Measurements from ENCODE around the gene HIF3A. TPM values are rescaled to one million over a fixed set of nuclear protein-coding genes. Genes with fewer than 3 reads are reported as not detected.

Gene HIF3A
- total RNA-seq, 1 experiment from 2014 or later, result 5.2 TPM

DNA sequence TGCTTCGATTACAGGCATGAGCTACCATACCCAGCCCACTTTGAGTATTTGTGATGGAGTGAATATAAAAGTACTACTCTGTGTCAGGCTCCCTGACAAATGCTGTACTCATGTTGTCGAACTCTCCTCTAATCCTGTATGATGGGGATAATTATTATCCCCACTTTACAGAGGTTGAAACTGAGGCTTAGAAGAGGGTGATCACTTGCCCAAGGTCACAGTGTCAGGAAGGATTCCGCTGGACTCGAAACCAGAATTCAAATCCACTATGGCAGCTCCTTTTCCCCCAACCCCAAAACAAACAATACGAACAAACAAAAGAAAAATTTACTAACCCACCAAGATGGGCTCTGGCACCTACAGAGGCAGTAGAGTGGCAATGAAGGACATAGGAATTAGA is 48.3 kb downstream of the HIF3A start:
- H3K9me3 ChIP-seq, result no peaks in the 10 kb centered on the region
- no peaks in the 10 kb centered on the region for H3K27me3 ChIP-seq (replicated peaks; ENCODE audit: control insufficient read depth, insufficient read depth, low read length)
- H3K27ac Mint-ChIP-seq (ENCODE audit: unreplicated experiment), result peak overlapping the region; percentile 78
- no peaks in the 10 kb centered on the region for H3K36me3 ChIP-seq (ENCODE audit: control insufficient read depth, insufficient read depth, low read length)
- ChIA-PET CTCF (no interaction called here), POLR2A (no interaction called here)
- peaks cover 3% of the 10 kb centered on the region for H3K27me3 Mint-ChIP-seq (ENCODE audit: insufficient read depth, unreplicated experiment)
- BruUV-seq (replicated peaks), result no TSS peak
- peaks cover 4% of the 10 kb centered on the region; the same call in 1 of the 2 replicates for H3K4me1 ChIP-seq
- DNase-seq, result no peak
- intact Hi-C loops (cut with micrococcal nuclease; ENCODE audit: unreplicated experiment), result no loop called here
- peaks cover 17% of the 10 kb centered on the region for H3K36me3 Mint-ChIP-seq (ENCODE audit: insufficient read depth, unreplicated experiment)
- no peaks in the 10 kb centered on the region for H3K9me3 Mint-ChIP-seq (ENCODE audit: unreplicated experiment)
- H3K4me3 Mint-ChIP-seq (ENCODE audit: unreplicated experiment), result peak overlapping the region; percentile 92
- peaks cover 28% of the 10 kb centered on the region for H3K4me1 Mint-ChIP-seq (ENCODE audit: low read depth, unreplicated experiment)
- TF ChIP-seq CTCF (IDR thresholded peaks at IDR 0.05; ENCODE audit: insufficient read depth in 1 of 2, low read depth in 1 of 2, low read length in 1 of 2, severe bottlenecking in 1 of 2, unreplicated experiment in 1 of 2), result no peak
- H3K4me3 ChIP-seq (ENCODE audit: low read depth, low read length), result no peak overlapping the region

GRCh38 chr19:46346821-46347571 is 50.2 kb downstream of the HIF3A start, which contains the start of gene PPP5C:
TSS of gene PPP5C (plus strand) at chr19:46347087. CDS start at chr19:46347097, 10 bp downstream.
- H3K27me3 ChIP-seq (replicated peaks; ENCODE audit: control insufficient read depth, insufficient read depth, low read length), result no peaks in the 10 kb centered on the region
- Mint-ChIP-seq H3K27me3 (ENCODE audit: insufficient read depth, unreplicated experiment) (peaks cover 3% of the 10 kb centered on the region), H3K27ac (ENCODE audit: unreplicated experiment) (peak within 1 kb of the TSS; percentile 78), H3K4me3 (ENCODE audit: unreplicated experiment) (peak within 1 kb of the TSS; percentile 92), H3K4me1 (ENCODE audit: low read depth, unreplicated experiment) (peaks cover 28% of the 10 kb centered on the region), H3K36me3 (ENCODE audit: insufficient read depth, unreplicated experiment) (peaks cover 17% of the 10 kb centered on the region), H3K9me3 (ENCODE audit: unreplicated experiment) (no peaks in the 10 kb centered on the region)
- no TSS peak for BruUV-seq (replicated peaks)
- POLR2A ChIA-PET, result no interaction called here
- intact Hi-C loops (cut with micrococcal nuclease; ENCODE audit: unreplicated experiment), result loop anchor here (2.0 kb wide), 2 partner anchors 42 to 66 kb away; no protein-coding TSS in a partner anchor
- peak within 1 kb of the TSS; percentile 70 for H3K4me3 ChIP-seq (ENCODE audit: low read depth, low read length)
- CTCF ChIA-PET, result interaction anchor here (0.6 to 1.4 kb wide), 7 partner anchors 8 to 541 kb away, joined by 3 to 10 read pairs (median 4); partner anchors contain the start of gene DACT3
- TF ChIP-seq CTCF (IDR thresholded peaks at IDR 0.05; ENCODE audit: insufficient read depth in 1 of 2, low read depth in 1 of 2, low read length in 1 of 2, severe bottlenecking in 1 of 2, unreplicated experiment in 1 of 2), result peak; percentile 79 to 95
- H3K36me3 ChIP-seq (ENCODE audit: control insufficient read depth, insufficient read depth, low read length), result no peaks in the 10 kb centered on the region
- peak; percentile 96 to 97 for DNase-seq
- H3K9me3 ChIP-seq, result no peaks in the 10 kb centered on the region
- peaks cover 4% of the 10 kb centered on the region; the same call in 1 of the 2 replicates for H3K4me1 ChIP-seq

DNA sequence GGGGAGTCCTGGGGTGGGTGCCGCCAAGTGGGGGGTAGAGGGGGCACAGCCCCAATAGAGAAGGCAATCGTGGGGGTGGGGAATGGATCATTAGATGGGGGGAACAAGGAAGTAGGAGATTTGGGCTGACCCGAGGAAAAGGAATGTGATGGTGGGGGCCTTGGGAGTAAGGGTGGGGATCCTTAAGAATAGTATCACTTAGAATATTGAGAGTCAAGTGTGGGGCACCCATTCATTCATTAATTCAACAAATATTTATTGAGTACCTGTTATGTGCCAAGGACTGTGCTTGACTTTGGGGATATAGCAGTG is 50.7 kb downstream of the HIF3A start:
- Mint-ChIP-seq H3K27ac (ENCODE audit: unreplicated experiment) (peak overlapping the region; percentile 78), H3K36me3 (ENCODE audit: insufficient read depth, unreplicated experiment) (peaks cover 17% of the 10 kb centered on the region), H3K4me1 (ENCODE audit: low read depth, unreplicated experiment) (peaks cover 28% of the 10 kb centered on the region), H3K4me3 (ENCODE audit: unreplicated experiment) (peak overlapping the region; percentile 92), H3K9me3 (ENCODE audit: unreplicated experiment) (no peaks in the 10 kb centered on the region), H3K27me3 (ENCODE audit: insufficient read depth, unreplicated experiment) (peaks cover 1% of the 10 kb centered on the region)
- ChIA-PET POLR2A (no interaction called here), CTCF (interaction anchor here (0.6 to 1.4 kb wide), 7 partner anchors 8 to 541 kb away, joined by 3 to 10 read pairs (median 4); partner anchors contain the start of gene DACT3)
- no peak for DNase-seq
- H3K36me3 ChIP-seq (ENCODE audit: control insufficient read depth, insufficient read depth, low read length), result no peaks in the 10 kb centered on the region
- H3K4me1 ChIP-seq, result peaks cover 4% of the 10 kb centered on the region; the same call in 1 of the 2 replicates
- no peak for TF ChIP-seq CTCF (IDR thresholded peaks at IDR 0.05; ENCODE audit: insufficient read depth in 1 of 2, low read depth in 1 of 2, low read length in 1 of 2, severe bottlenecking in 1 of 2, unreplicated experiment in 1 of 2)
- H3K9me3 ChIP-seq, result no peaks in the 10 kb centered on the region
- intact Hi-C loops (cut with micrococcal nuclease; ENCODE audit: unreplicated experiment), result loop anchor here (2.0 kb wide), 2 partner anchors 43 to 67 kb away; no protein-coding TSS in a partner anchor
- BruUV-seq (replicated peaks), result no TSS peak
- no peaks in the 10 kb centered on the region for H3K27me3 ChIP-seq (replicated peaks; ENCODE audit: control insufficient read depth, insufficient read depth, low read length)
- peak overlapping the region; percentile 70 for H3K4me3 ChIP-seq (ENCODE audit: low read depth, low read length)
